IMR-90 (cell line): ENCODE data around the gene ZNF611. TPM values are rescaled to one million over a fixed set of nuclear protein-coding genes. Genes with fewer than 3 reads are reported as not detected.

Source experiments
- ATAC-seq: fragments of 200-7000 bp; cut with Tn5 transposase; 2 replicates; pipeline ENCODE4 v1.9.1; 2020; ENCODE audit warnings: low read depth, mild to moderate bottlenecking, moderate library complexity
- BruUV-seq: library from RNA; stranded (reverse); fragments of 400-500 nt; replicated peaks from 2 replicates; lab custom pipeline; 2021; lab: Mats Ljungman, UMichigan
- CTCF ChIA-PET: fragments of 300-600 bp; formaldehyde crosslinking; extraction: SDS; loops from one replicate; lab custom pipeline; 2021; ENCODE audit warnings: antibody characterized with exemption; lab: Yijun Ruan, JAX
- POLR2A ChIA-PET: fragments of 300-600 bp; sonication (Branson Sonifier 250); formaldehyde crosslinking; loops from one replicate; lab custom pipeline; 2022; ENCODE audit warnings: antibody characterized with exemption; ENCODE audit not compliant: unreplicated experiment; lab: Charles Lee
- DNase-seq: peaks from one replicate; pipeline ENCODE4 v3.0.0; 2013
- H2AFZ ChIP-seq: replicated peaks from 2 replicates; pipeline ENCODE3; 2013; ENCODE audit warnings: low read length, mild to moderate bottlenecking; ENCODE audit not compliant: poor library complexity
- H2AK5ac ChIP-seq: 2 replicates; pipeline ENCODE4 v1.6.1; 2013; ENCODE audit warnings: low read depth, low read length, inconsistent platforms
- H2AK9ac ChIP-seq: replicated peaks from 2 replicates; pipeline ENCODE3; 2013; ENCODE audit warnings: mild to moderate bottlenecking, low read depth, low read length, moderate library complexity; ENCODE audit not compliant: poor library complexity
- H2BK120ac ChIP-seq: 2 replicates; pipeline ENCODE4 v1.6.1; 2013; ENCODE audit warnings: low read depth, low read length, inconsistent platforms
- H2BK15ac ChIP-seq: 3 replicates; pipeline ENCODE4 v1.6.1; 2013; ENCODE audit warnings: low read depth, low read length, inconsistent platforms
- H2BK20ac ChIP-seq: 2 replicates; pipeline ENCODE4 v1.6.1; 2013; ENCODE audit warnings: low read depth, mild to moderate bottlenecking, inconsistent platforms, low read length, moderate library complexity
- H2BK5ac ChIP-seq: 2 replicates; pipeline ENCODE4 v1.6.1; 2013; ENCODE audit warnings: mild to moderate bottlenecking, low read depth, low read length, inconsistent platforms; ENCODE audit not compliant: poor library complexity, severe bottlenecking
- H3K14ac ChIP-seq: replicated peaks from 2 replicates; pipeline ENCODE4 v1.6.1; 2013; ENCODE audit warnings: low read depth, low read length, inconsistent platforms
- H3K18ac ChIP-seq: 2 replicates; pipeline ENCODE4 v1.6.1; 2013; ENCODE audit warnings: low read depth, low read length, control low read depth
- H3K23ac ChIP-seq: 2 replicates; pipeline ENCODE4 v1.6.1; 2013; ENCODE audit warnings: low read depth, low read length, inconsistent platforms
- H3K27ac ChIP-seq: 2 replicates; pipeline ENCODE4 v1.5.1; 2013; ENCODE audit warnings: mild to moderate bottlenecking, control low read depth, low read length; ENCODE audit not compliant: insufficient read depth
- H3K27me3 ChIP-seq: 2 replicates; pipeline ENCODE4 v1.6.1; 2013; ENCODE audit warnings: low read length; ENCODE audit not compliant: control insufficient read depth, insufficient read depth
- H3K36me3 ChIP-seq: 2 replicates; pipeline ENCODE4 v1.6.1; 2013; ENCODE audit warnings: low read length, mixed read lengths; ENCODE audit not compliant: control insufficient read depth, insufficient read depth
- H3K4ac ChIP-seq: 2 replicates; pipeline ENCODE4 v1.6.1; 2013; ENCODE audit warnings: low read depth, low read length, inconsistent platforms
- H3K4me1 ChIP-seq: 2 replicates; pipeline ENCODE4 v1.6.1; 2013; ENCODE audit warnings: low read length, mixed read lengths; ENCODE audit not compliant: control insufficient read depth, insufficient read depth
- H3K4me2 ChIP-seq: 2 replicates; pipeline ENCODE4 v1.6.1; 2013; ENCODE audit warnings: low read depth, mild to moderate bottlenecking, control low read depth, low read length, moderate library complexity
- H3K4me3 ChIP-seq: 2 replicates; pipeline ENCODE4 v1.5.1; 2013; ENCODE audit warnings: low read depth, mild to moderate bottlenecking, control low read depth, low read length, moderate library complexity; ENCODE audit not compliant: insufficient read depth
- H3K56ac ChIP-seq: 2 replicates; pipeline ENCODE4 v1.6.1; 2013; ENCODE audit warnings: low read length, inconsistent platforms; ENCODE audit not compliant: insufficient read depth; ENCODE audit errors: extremely low read depth
- H3K79me1 ChIP-seq, 2 experiments: 2 replicates each; pipeline ENCODE4 v1.6.1; 2013; ENCODE audit warnings: low read length in 2 of 2, inconsistent platforms in 1 of 2, low read depth in 1 of 2
- H3K9ac ChIP-seq: 2 replicates; pipeline ENCODE4 v1.6.1; 2013; ENCODE audit warnings: low read depth, low read length, control low read depth
- H3K9me1 ChIP-seq: 2 replicates; pipeline ENCODE4 v1.6.1; 2013; ENCODE audit warnings: low read length, inconsistent platforms; ENCODE audit not compliant: insufficient read depth
- H3K9me3 ChIP-seq: 2 replicates; pipeline ENCODE4 v1.6.1; 2013; ENCODE audit warnings: low read length; ENCODE audit not compliant: control insufficient read depth, insufficient read depth
- H4K20me1 ChIP-seq: 2 replicates; pipeline ENCODE4 v1.6.1; 2013; ENCODE audit warnings: low read length, inconsistent platforms; ENCODE audit not compliant: insufficient read depth
- H4K5ac ChIP-seq: 2 replicates; pipeline ENCODE4 v1.6.1; 2013; ENCODE audit warnings: mild to moderate bottlenecking, low read depth, low read length, control low read depth
- H4K8ac ChIP-seq, 2 experiments: 2 replicates each; pipeline ENCODE4 v1.6.1; 2013; ENCODE audit warnings: low read depth in 2 of 2, low read length in 2 of 2, control low read depth in 1 of 2, inconsistent platforms in 1 of 2
- H4K91ac ChIP-seq: 2 replicates; pipeline ENCODE4 v1.6.1; 2013; ENCODE audit warnings: low read depth, low read length, inconsistent platforms; ENCODE audit not compliant: insufficient read depth
- BHLHE40 ChIP-seq: fragments of 150-350 bp; IDR thresholded peaks from 2 replicates; pipeline ENCODE4 v1.6.1; 2016; ENCODE audit warnings: mild to moderate bottlenecking, low read depth, low read length
- CEBPB ChIP-seq: IDR thresholded peaks from 2 replicates; pipeline ENCODE4 v1.6.1; 2012; ENCODE audit warnings: low read depth, low read length, improper control_type of control experiment
- CHD1 ChIP-seq: IDR thresholded peaks from 2 replicates; pipeline ENCODE4 v1.6.1; 2012; ENCODE audit warnings: low read depth, low read length, improper control_type of control experiment
- CTCF ChIP-seq: conservative IDR thresholded peaks from 2 replicates; pipeline ENCODE4 v1.5.1; 2012; ENCODE audit warnings: mild to moderate bottlenecking, low read depth, low read length, improper control_type of control experiment
- ELK1 ChIP-seq: fragments of 150-350 bp; IDR thresholded peaks from 2 replicates; pipeline ENCODE4 v1.6.1; 2016; ENCODE audit warnings: low read depth, mild to moderate bottlenecking, low read length, moderate library complexity, borderline replicate concordance
- FOS ChIP-seq: fragments of 150-350 bp; IDR thresholded peaks from 2 replicates; pipeline ENCODE4 v1.6.1; 2016; ENCODE audit warnings: low read depth, low read length
- MAFK ChIP-seq: IDR thresholded peaks from 2 replicates; pipeline ENCODE4 v1.6.1; 2012; ENCODE audit warnings: low read depth, low read length, improper control_type of control experiment
- MAZ ChIP-seq: IDR thresholded peaks from 2 replicates; pipeline ENCODE4 v1.6.1; 2012; ENCODE audit warnings: low read depth, mild to moderate bottlenecking, low read length, improper control_type of control experiment, moderate library complexity, borderline replicate concordance
- MXI1 ChIP-seq: IDR thresholded peaks from 2 replicates; pipeline ENCODE4 v1.6.1; 2012; ENCODE audit warnings: low read depth, mild to moderate bottlenecking, low read length, moderate library complexity, borderline replicate concordance
- NFE2L2 ChIP-seq: fragments of 150-350 bp; IDR thresholded peaks from 2 replicates; pipeline ENCODE4 v1.6.1; 2016; ENCODE audit warnings: low read depth, mild to moderate bottlenecking, low read length
- POLR2A ChIP-seq: IDR thresholded peaks from 2 replicates; pipeline ENCODE4 v1.6.1; 2012; ENCODE audit warnings: mild to moderate bottlenecking, low read depth, low read length
- RAD21 ChIP-seq: IDR thresholded peaks from 2 replicates; pipeline ENCODE4 v1.6.1; 2012; ENCODE audit warnings: low read length, improper control_type of control experiment
- RCOR1 ChIP-seq: IDR thresholded peaks from 2 replicates; pipeline ENCODE4 v1.6.1; 2012; ENCODE audit warnings: mild to moderate bottlenecking, low read length, improper control_type of control experiment; ENCODE audit not compliant: insufficient replicate concordance
- RFX5 ChIP-seq: IDR thresholded peaks from 2 replicates; pipeline ENCODE4 v1.8.0; 2012; ENCODE audit warnings: low read depth, mild to moderate bottlenecking, low read length, moderate library complexity
- SMC3 ChIP-seq: fragments of 150-350 bp; IDR thresholded peaks from 2 replicates; pipeline ENCODE4 v1.6.1; 2016; ENCODE audit warnings: low read depth, mild to moderate bottlenecking, antibody characterized with exemption, low read length, moderate library complexity
- WGBS, 2 experiments: methylation state at CpG; one replicate each; pipeline versions ENCODE4 v1.1.5 to v1.1.7; 2013; ENCODE audit warnings: missing lambda C conversion rate in 2 of 2; ENCODE audit not compliant: insufficient read length in 1 of 2; ENCODE audit errors: extremely low coverage in 2 of 2; 5-methylcytosine and 5-hydroxymethylcytosine counted together
- dilution Hi-C: fragments of 300-500 bp; cut with HindIII; formaldehyde crosslinking; loops from one replicate; pipeline ENCODE4 v1.14.3; 2018; ENCODE audit warnings: low sequenced_read_pairs; ENCODE audit not compliant: unreplicated experiment
- in situ Hi-C: fragments of 300-500 bp; cut with MboI; formaldehyde crosslinking; loops from 3 replicates; pipeline ENCODE4 v1.14.3; 2019; ENCODE audit warnings: low sequenced_read_pairs, inconsistent platforms, mixed read lengths
- intact Hi-C: fragments of 100-400 bp; cut with micrococcal nuclease; formaldehyde crosslinking; loops from 2 replicates; pipeline ENCODE4 v1.10.0; 2022
- polyA plus RNA-seq, 3 experiments: library from polyadenylated mRNA; depleted of rRNA; stranded (reverse); fragments of >200 nt; gene quantifications; 2 replicates each; pipeline ENCODE4 v1.2.3, GENCODE V29; 2012; ENCODE audit warnings: low replicate concordance in 1 of 3
- total RNA-seq: library from RNA; depleted of rRNA; stranded (reverse); fragments of >200 nt; gene quantifications from 2 replicates; pipeline ENCODE4 v1.2.3, GENCODE V29; 2012

ZNF611 gene
- total and polyA plus RNA-seq, 2 of the 4 experiments (the other 2 are of a cell fraction): 3.8 to 8.8 TPM

- ChIA-PET POLR2A (no interaction called here), CTCF (no interaction called here)
- H4K91ac ChIP-seq: peak overlapping the region; percentile 86
- peak overlapping the region; percentile 60 for H2BK20ac ChIP-seq
- peak overlapping the region; percentile 96 for H3K27ac ChIP-seq
- peak overlapping the region; percentile 92 for H3K56ac ChIP-seq
- intact Hi-C loops (loop anchor here (2.0 to 5.0 kb wide), 2 partner anchors 42 to 52 kb away; partner anchors contain the start of gene ZNF83), dilution Hi-C loops (no loop called here), in situ Hi-C loops (no loop called here)
- 0 out of 2 replicates have a peak, but pooled peaks cover 2% of the 10 kb centered on the region for H3K36me3 ChIP-seq
- peak overlapping the region; percentile 87 for H3K23ac ChIP-seq
- peak overlapping the region; percentile 82 for H2AK9ac ChIP-seq
- peak overlapping the region; percentile 78 for H3K4me2 ChIP-seq
- H2BK5ac ChIP-seq: peak overlapping the region; percentile 79
- H3K4me3 ChIP-seq: peak overlapping the region; percentile 79
- H3K4me1 ChIP-seq: peaks cover 7% of the 10 kb centered on the region
- H3K9ac ChIP-seq: peak overlapping the region; percentile 78
- no peaks in the 10 kb centered on the region for H3K9me3 ChIP-seq
- no TSS peak for BruUV-seq
- H4K20me1 ChIP-seq: no peaks in the 10 kb centered on the region
- H3K14ac ChIP-seq: peak overlapping the region; percentile 93
- H3K27me3 ChIP-seq: no peaks in the 10 kb centered on the region
- peak overlapping the region; percentile 93 for H3K4ac ChIP-seq
- peak overlapping the region; percentile 88 for H2BK120ac ChIP-seq
- ATAC-seq (peak; percentile 99), DNase-seq (peak; percentile 93)
- H4K8ac ChIP-seq: peak overlapping the region; percentile 92 to 97
- H3K9me1 ChIP-seq: peaks cover 4% of the 10 kb centered on the region; the same call in 1 of the 2 replicates
- peaks cover 7 to 36% of the 10 kb centered on the region in 2 experiments for H3K79me1 ChIP-seq
- peak overlapping the region; percentile 89 for H2AFZ ChIP-seq
- peak overlapping the region; percentile 68 for H2AK5ac ChIP-seq
- H4K5ac ChIP-seq: peak overlapping the region; percentile 65
- peak overlapping the region; percentile 76; the same call in 1 of the 3 replicates for H2BK15ac ChIP-seq
- H3K18ac ChIP-seq: peak overlapping the region; percentile 62
- WGBS, 2 experiments: 0% methylated on average over 10 of the region's 47 CpGs; no CpG with 5 or more reads in 1 of the 2 experiments
- TF ChIP-seq MAZ (peak; percentile 48; the same call in 1 of the 2 replicates), RFX5 (no peak), MAFK (no peak), RAD21 (no peak), BHLHE40 (no peak), MXI1 (0 out of 2 replicates have a peak, but pooled peaks have one; percentile 62), CHD1 (no peak), CTCF (no peak), NFE2L2 (no peak), POLR2A (peak; percentile 64), SMC3 (no peak), FOS (no peak), RCOR1 (no peak), ELK1 (no peak), CEBPB (no peak)
Measured at GRCh38 chr19:52690369-52691214, 44.3 kb downstream of the ZNF611 start.
